Hematopoietic multipotent progenitor cell treated with erythropoietin and hydrocortisone succinate and interleukin-3 and kit ligand, for 17 days (in vitro differentiated cells): ENCODE measurements around the gene UNC119B.
"Not testable (repeated sequence)": the region's sequence is repeated elsewhere in the genome, so short reads cannot be mapped to it uniquely, and the experiment has no call there.

Experiments
- DNase-seq: peaks from one replicate; pipeline ENCODE4 v3.0.0-alpha.2; 2015; ENCODE audit warnings: low spot score

The UNC119B gene

DNA sequence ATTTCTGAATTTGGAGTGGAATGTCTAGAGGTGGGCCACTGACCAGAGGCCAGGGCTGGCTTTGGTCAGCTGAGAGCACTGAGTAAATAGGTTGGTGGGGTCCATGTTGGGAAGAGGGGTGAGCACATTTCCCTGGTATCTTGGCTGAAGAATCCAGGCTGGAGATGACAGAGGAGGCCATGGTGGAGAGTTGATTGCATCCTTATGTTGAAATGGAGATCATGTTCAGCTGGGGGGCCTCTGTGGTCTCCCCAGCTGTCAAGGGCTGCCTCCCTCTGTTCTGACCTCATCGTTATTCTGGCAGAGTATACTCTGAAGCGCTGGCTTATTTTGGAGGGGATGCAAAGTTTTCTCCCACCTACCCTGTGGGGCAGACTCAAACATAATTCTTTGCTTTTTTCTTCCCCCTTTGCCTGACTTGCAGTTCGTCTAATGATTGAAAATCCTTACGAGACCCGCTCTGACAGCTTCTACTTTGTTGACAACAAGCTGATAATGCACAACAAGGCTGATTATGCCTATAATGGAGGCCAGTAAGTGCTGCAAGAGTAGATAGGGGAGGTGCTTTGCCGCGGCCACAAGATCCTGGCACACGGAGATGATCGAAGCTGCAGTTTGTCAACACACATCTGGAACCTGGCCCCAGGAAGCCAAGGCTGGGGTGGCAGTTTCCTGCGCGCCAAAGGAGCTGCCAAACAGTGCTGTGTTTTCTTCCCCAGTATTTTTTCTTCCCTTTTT is 9.4 kb downstream of the UNC119B start:
- DNase-seq, result peak; percentile 79

DNA sequence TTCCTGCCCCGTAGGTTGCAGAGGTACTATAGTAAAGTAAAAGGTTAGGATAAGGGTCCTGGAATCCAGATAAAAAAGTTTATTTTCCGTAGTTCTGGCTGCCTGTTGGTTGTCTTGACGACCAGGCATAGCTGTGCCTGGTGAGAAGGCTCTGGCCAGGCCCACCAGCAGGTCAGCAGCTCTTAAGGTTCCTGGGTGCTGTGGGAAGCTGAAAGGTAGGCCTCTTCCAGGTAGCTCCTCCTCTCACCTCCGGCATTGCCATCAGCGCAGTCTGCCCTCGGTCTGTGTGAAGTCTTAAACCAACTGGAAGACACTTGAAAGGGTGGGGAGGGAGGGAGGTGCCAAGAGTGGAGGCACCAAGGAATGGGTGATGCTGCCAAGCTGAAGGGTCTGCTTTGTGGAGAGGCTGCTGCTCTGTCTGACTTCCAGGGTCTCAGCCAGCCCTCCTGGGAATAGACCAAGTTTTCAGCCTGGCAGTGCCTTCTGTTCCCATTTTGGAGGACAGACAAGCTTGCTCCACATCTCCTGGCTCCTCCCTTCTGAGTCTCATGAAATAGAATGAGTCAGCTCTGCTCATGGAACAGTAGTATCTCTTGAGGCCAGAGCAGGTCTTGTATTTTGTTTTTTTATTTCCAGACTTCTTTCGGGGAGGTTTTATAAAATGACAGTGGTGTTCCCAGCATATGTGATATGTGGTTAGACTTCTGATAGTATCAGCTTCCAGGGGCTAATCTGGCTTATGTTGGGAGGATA is 10.2 kb downstream of the UNC119B start:
- DNase-seq, result peak; percentile 90

DNA sequence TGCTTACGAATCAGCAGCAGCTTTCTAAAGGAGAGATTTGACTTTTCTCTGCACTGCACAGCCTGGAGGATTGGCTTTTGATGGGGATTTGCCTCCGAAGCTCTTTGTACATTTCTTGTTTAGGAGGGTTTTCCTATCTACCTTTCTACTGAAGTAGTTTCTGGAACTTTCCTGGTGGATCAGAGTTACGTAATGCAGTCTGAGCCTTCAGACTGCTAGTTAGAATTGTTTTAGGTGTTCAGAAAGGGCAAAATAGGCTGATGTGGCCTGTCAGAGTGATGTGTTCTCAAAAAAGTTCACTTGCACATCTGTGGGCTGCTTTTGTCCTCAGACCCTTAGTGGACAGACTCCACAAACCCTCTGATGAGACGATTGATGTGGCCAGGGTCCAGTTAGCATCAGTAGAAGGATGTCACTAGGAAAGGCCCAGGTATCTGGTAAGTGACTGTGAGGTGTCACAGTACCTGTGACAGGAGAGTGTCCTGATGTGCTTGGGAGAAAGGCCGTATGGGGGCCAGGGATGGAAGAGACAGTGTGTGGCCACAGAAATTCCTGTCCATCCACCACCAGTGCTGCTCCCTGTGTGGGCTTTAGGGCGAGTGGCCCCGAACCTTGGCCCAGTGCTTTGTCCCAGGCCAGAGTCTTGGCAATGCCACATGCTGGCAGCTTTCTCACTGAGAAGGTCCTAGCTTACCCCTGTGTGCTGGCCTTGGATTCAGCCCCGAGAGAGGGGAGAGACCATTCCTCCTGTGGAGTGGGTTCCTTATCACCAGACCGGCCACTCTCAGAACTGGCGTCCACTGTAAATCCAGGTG is 10.9 kb downstream of the UNC119B start:
- no peak for DNase-seq

GRCh38 chr12:120721866-120722265 is 11.6 kb downstream of the UNC119B start:
- peak; percentile 41 for DNase-seq

DNA sequence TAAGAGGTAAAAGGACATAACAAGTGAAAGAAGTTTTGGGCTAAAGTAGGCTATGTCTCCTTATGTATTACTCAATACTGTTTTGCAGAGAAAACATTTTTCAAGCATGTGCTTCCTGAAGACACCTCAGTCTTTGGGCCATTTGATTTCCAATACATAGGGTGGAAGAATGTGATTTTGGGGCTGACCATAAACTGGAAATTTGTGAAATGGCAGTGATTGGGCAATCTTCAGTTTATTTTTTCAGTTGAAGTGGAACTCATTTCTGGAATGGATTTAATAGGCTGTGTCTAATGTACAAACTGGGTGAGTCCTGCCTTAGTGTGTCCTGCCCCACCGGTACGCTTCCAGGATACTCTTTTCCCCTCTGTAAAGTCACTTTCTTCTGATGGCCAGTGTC is 12.5 kb downstream of the UNC119B start:
- DNase-seq, result no peak

- no peak for DNase-seq
Measured at GRCh38 chr12:120724720-120725119, 14.5 kb downstream of the UNC119B start.

DNA sequence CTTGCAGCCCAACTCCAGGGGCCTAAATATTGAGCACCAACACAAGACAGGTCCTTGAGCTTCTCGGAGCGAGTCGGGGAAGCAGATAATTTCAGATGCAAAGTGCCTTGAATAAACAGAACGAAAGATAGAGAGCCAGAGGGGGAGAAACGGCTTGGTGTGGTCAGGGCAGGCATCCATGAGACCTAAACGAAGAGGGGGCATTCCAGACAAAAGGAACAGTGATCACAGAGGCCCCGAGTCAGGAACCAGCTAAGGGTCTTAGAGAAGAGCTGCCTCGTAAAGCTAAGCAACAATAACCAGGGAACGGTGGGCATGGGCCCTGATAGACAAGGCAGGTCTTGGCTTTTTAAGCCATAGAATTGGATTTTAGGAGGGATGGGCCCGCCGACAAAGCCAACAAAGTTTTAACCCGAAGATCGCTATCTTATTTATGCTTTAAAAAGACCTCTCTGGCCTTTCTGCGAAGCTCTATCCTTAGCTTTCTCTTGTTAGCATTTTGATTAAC is 14.9 kb downstream of the UNC119B start:
- DNase-seq, result no peak

- peak; percentile 92 for DNase-seq
Measured at GRCh38 chr12:120725659-120726509, 15.6 kb downstream of the UNC119B start, which contains the start of gene ACADS. Gene ACADS, plus strand, starts transcription at chr12:120725826. Its CDS starts 60 bp downstream, at chr12:120725886.

DNA sequence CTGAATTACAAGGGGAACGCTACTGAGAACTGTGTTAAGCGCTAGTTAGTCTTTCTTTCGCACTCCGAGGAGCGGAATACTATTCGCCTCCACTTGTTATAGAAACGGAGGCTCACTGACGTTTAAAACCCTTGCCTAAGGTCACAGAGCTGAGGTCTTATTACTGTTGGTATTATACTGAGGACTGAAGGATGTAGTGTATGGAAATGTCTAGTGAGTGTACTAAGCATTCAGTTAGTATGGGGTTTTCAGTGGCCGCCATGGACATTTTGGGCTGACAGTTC is 16.2 kb downstream of the UNC119B start:
- DNase-seq, result no peak

GRCh38 chr12:120726961-120727360 is 16.7 kb downstream of the UNC119B start:
- DNase-seq, result no peak

DNA sequence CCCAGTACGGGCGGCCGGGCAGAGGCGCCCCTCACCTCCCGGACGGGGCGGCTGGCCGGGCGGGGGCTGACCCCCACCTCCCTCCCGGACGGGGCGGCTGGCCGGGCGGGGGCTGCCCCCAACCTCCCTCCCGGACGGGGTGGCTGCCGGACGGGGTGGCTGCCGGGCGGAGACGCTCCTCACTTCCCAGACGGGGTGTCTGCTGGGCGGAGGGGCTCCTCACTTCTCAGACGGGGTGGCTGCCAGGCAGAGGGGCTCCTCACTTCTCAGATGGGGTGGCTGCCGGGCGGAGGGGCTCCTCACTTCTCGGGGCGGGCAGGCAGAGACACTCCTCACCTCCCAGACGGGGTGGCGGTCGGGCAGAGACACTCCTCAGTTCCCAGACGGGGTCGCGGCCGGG is 21.9 kb downstream of the UNC119B start:
- DNase-seq, result not testable (repeated sequence)

DNA sequence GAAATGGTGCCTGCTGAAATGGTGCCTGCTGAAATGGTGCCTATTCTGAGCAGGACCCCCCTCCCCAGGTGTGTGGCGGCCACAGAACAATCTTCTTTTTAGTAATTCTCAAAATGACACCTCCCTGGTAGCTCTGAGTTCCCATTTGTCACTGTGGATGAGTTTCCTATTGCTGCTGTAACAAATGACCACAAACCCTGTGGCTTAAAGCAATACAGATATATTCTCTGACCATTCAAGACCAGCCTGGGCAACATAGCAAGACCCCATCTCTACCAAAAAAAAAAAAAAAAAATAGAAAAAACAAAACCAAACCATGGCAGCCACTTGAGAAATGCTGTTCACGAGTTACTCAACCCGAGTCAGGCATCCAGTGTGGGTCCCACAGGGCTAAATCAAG is 23.3 kb downstream of the UNC119B start:
- no peak for DNase-seq

GRCh38 chr12:120734210-120734609 is 24.0 kb downstream of the UNC119B start:
- DNase-seq, result no peak

GRCh38 chr12:120735181-120735580 is 24.9 kb downstream of the UNC119B start:
- no peak for DNase-seq

GRCh38 chr12:120736404-120737331 is 26.4 kb downstream of the UNC119B start:
- no peak for DNase-seq

DNA sequence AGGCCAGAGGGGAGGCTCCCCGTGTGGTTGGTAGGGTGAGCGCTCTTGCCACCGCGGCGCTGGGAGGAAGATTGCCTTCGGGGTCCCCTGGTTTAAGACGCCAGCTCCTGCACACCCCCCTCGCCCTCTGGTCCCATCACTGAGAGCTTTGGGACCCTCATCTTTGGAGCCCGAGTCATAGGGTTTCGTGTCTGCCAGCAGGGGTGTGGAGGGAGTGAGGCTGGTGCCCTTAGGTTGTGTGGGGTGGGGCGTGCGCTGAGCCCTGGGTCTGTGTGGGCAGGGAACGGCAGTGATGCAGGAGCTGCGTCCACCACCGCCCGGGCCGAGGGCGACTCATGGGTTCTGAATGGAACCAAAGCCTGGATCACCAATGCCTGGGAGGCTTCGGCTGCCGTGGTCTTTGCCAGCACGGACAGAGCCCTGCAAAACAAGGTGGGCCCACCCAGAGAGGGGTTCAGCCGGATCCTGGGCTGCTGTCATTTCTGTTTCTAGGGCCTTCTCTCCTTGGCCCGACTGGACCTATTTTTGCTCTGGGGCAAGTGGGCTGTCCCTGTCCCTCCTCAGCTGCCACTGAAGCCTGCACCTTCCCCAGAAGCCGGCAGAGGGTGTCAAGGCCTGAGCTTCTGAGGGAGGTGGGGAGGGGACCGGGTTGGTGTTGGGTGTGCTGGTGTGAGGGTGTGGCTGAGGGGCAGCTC is 27.4 kb downstream of the UNC119B start:
- no peak for DNase-seq

DNA sequence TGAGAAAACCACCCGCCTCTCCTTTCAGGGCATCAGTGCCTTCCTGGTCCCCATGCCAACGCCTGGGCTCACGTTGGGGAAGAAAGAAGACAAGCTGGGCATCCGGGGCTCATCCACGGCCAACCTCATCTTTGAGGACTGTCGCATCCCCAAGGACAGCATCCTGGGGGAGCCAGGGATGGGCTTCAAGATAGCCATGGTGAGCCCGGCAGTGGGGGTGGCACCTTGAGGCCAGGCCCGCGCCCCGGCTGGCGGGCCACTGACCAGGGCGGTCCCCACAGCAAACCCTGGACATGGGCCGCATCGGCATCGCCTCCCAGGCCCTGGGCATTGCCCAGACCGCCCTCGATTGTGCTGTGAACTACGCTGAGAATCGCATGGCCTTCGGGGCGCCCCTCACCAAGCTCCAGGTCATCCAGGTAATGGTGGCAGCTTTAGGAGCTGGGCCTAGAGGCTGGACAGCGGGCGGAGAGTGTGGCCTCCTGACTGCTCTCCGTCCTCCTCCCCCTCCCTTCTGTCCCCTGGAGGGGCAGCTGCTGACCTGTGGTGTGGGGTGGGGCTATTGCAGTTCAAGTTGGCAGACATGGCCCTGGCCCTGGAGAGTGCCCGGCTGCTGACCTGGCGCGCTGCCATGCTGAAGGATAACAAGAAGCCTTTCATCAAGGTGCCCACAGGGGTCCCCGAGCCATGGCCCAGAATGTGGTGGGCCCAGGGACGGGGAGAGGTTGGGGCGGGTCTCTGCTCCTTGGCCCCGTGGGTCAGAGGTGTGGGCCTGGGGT is 28.2 kb downstream of the UNC119B start:
- no peak for DNase-seq

- no peak for DNase-seq
Measured at GRCh38 chr12:120739031-120739762, 28.9 kb downstream of the UNC119B start.
